NCI-H2227 treated with DMSO at 0.1 percent for 48 hours (cell line): ENCODE results near the gene HMOX1.
"Not testable (repeated sequence)": the region's sequence is repeated elsewhere in the genome, so short reads cannot be mapped to it uniquely, and the experiment has no call there.

Source experiments
- DNase-seq: peaks from one replicate; lab custom pipeline; 2025; lab: John Stamatoyannopoulos, UW

Gene HMOX1

GRCh38 chr22:35350539-35351503 lies 30.1 kb upstream of the HMOX1 start:
- peak; percentile 75 for DNase-seq

- DNase-seq = no peak
Observed at GRCh38 chr22:35352214-35353111, 28.4 kb upstream of the HMOX1 start.

- DNase-seq = no peak
Observed at GRCh38 chr22:35353318-35353717, 27.6 kb upstream of the HMOX1 start.

- DNase-seq = no peak
Observed at GRCh38 chr22:35354068-35354467, 26.8 kb upstream of the HMOX1 start.

GRCh38 chr22:35357883-35358621 lies 22.8 kb upstream of the HMOX1 start:
- no peak for DNase-seq

GRCh38 chr22:35359380-35360065 lies 21.4 kb upstream of the HMOX1 start:
- no peak for DNase-seq

- DNase-seq = no peak
Observed at GRCh38 chr22:35361001-35361558, 19.8 kb upstream of the HMOX1 start.

GRCh38 chr22:35363566-35364086 lies 17.3 kb upstream of the HMOX1 start:
- DNase-seq = no peak

GRCh38 chr22:35364230-35364629 lies 16.7 kb upstream of the HMOX1 start:
- not testable (repeated sequence) for DNase-seq

GRCh38 chr22:35367331-35367886 lies 13.5 kb upstream of the HMOX1 start:
- DNase-seq = no peak

- DNase-seq = no peak
Observed at GRCh38 chr22:35368386-35368785, 12.5 kb upstream of the HMOX1 start.

GRCh38 chr22:35369996-35370395 lies 10.9 kb upstream of the HMOX1 start:
- no peak for DNase-seq

- no peak for DNase-seq
Observed at GRCh38 chr22:35373781-35374180, 7.1 kb upstream of the HMOX1 start.

- no peak for DNase-seq
Observed at GRCh38 chr22:35375031-35375430, 5.9 kb upstream of the HMOX1 start.

- DNase-seq = no peak
Observed at GRCh38 chr22:35375526-35375925, 5.4 kb upstream of the HMOX1 start.

GRCh38 chr22:35376728-35377472 lies 4.0 kb upstream of the HMOX1 start:
- DNase-seq = peak; percentile 53

GRCh38 chr22:35377735-35378134 lies 3.2 kb upstream of the HMOX1 start:
- DNase-seq = no peak

GRCh38 chr22:35378621-35379020 lies 2.3 kb upstream of the HMOX1 start:
- DNase-seq = no peak

- DNase-seq = no peak
Observed at GRCh38 chr22:35379146-35379993, 1.5 kb upstream of the HMOX1 start.
